Stimulated activated naive CD4-positive, alpha-beta T cell treated with Interleukin-2 at 50 U/mL for 16 hours (primary cell): Measurements from ENCODE around the gene ATAD3B.
A peak's percentile ranks its signal among the peaks of the same experiment; 100 is the strongest.
"Not testable (repeated sequence)": the region's sequence is repeated elsewhere in the genome, so short reads cannot be mapped to it uniquely, and the experiment has no call there.

Experiments
- DNase-seq: peaks from one replicate; lab custom pipeline; 2025; lab: John Stamatoyannopoulos, UW

ATAD3B gene

GRCh38 chr1:1479547-1480487 lies 8.3 kb downstream of the ATAD3B start:
- no peak for DNase-seq

DNA sequence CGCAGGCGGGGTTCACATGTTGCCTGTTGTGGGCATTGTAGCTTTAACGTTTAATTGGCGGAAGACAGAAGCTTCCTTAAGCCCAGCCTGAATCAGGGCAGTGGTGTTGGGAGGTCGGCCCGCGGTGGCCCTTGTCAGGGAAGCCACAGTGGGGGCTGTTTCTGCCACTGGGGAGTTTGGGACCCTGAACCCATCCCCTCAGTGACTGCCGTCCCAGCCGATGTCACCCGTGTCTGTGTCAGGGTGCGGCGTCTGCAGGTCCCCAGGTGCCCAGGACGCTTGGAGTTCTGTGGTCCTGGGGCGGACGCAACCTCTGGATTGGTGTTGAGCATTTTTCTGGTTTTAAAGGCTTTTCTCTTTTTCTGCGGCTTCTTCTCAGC lies 8.9 kb downstream of the ATAD3B start:
- not testable (repeated sequence) for DNase-seq

DNA sequence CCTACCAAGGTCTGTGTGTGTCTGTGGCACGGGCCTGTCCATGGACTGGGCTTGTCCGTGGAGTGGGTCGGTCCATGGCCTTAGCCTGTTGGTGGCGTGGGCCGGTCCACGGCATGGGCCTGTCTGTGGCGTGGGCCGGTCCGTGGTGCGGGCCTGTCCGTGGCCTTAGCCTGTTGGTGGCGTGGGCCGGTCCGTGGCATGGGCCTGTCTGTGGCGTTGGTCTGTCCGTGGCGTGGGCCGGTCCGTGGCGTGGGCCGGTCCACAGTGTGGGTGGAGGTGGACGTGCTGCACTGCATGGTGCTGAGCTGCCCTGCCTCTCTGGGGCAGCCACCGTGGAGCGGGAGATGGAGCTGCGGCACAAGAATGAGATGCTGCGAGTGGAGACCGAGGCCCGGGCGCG lies 10.2 kb downstream of the ATAD3B start:
- not testable (repeated sequence) for DNase-seq

DNA sequence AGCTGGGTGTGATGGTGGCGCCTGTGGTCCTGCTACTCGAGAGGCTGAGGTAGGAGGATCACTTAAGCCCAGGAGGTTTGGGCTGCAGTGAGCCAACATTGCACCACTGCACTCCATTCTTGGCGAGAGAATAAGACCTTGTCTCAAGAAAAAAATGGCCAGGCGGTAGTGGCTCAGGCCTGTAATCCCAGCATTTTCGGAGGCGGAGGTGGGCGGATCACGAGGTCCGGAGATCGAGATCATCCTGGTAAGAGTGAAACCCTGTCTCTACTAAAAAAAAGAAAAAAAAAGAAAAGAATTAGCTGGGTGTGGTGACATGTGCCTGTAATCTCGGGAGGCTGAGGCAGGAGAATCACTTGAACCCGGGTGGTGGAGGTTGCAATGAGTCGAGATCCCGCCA lies 11.3 kb downstream of the ATAD3B start:
- DNase-seq = no peak

DNA sequence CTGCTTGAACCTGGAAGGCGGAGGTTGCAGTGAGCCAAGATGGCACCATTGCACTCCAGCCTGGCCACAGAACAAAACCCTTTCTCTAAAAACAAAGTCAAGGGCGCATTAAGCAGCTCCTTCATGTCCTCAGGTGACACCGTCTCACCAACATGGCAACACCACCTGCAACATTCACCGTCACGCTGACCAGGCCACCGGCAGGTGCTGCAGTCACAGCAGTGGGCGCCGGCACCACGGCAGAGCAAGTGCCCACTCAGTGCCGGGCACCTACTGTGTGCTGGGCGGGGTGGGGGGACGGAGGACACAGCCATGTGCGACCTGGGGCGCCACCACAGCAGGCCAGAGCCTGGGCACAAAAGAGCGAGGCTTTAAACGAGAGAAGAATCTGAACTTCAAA lies 12.1 kb downstream of the ATAD3B start:
- no peak for DNase-seq

DNA sequence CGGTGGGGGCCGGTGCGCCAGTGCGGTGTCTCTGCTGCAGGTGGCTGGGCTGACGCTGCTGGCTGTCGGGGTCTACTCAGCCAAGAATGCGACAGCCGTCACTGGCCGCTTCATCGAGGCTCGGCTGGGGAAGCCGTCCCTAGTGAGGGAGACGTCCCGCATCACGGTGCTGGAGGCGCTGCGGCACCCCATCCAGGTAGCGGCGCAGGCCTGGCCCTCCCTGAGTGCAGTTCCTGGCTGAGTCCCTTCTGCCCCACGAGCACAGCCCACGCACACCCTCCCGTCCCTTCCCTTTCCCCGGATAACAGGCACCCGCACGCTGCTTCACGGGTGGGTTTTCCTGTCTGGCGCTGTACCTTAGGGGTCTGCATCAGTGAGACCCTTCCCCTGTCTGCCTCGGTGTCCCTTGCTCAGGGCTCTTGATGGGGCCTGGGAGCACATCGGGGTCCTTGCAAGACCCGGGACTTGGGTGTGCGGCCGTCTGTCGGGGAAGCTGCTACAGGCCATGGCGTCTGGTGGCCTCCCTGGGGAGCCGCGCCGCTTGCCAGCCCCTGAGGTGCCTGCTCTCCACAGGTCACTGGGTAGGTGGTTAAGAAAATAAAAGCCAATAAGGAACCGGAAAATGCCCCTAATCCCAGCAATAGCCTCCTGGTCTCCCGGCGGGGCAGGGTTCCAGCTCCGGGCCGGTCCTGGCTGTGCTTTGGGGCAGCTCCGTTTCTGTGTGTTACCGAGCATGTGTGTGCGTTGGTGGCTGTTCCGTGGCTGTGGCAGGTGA lies 13.6 kb downstream of the ATAD3B start:
- not testable (repeated sequence) for DNase-seq

GRCh38 chr1:1485755-1486317 lies 14.3 kb downstream of the ATAD3B start:
- DNase-seq = not testable (repeated sequence)

- no peak for DNase-seq
Measured at GRCh38 chr1:1487701-1488100, 16.1 kb downstream of the ATAD3B start.

- DNase-seq = no peak
Measured at GRCh38 chr1:1489231-1489630, 17.7 kb downstream of the ATAD3B start.

DNA sequence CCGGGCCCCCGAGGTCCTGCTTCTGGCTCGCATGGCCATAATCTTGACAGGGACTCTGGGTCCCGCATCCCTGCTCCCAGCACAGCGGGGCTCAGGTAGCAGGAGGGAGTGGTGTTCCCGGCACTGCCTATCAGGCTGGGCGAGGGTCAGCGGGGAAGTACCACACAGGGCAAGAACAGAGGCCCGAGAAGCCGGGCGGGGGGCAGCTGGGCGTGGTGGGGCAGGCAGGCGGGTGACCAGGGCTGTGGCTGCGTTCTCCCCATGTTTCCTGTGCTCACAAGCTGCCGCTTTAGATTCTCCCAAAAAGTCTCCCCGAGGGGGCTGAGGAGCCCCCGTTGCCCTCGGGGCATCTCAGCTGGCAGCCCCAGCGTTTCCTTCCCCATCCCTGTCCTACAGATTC lies 18.3 kb downstream of the ATAD3B start:
- no peak for DNase-seq

DNA sequence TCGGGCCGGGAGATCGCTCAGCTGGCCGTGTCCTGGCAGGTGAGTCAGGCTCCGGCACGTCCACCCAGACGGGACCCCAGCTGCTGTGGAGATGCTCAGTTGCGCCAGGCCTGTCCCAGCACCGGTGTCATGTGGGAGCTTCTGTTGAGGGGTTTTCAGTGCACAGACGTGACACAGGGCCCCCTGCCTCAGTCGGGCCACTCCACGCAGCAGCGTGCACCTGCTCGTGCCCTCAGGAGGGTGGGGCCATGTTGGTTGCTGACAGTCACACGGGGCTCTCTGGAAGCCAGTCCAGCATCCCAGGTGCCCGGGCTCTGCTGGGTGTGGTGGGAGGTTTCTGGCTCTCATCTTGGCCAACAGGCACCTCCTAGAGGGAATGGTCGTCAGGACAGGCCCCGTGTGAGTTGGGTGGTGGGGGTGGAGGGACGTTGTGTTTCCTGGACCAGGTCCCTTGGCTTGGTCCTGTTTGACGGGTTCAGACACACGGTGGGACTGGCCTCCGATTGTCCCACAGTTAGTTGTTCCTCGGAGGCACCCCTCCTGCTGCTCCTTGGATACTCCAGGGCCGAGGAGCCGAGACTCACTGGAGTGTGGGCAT lies 19.2 kb downstream of the ATAD3B start:
- DNase-seq = no peak

GRCh38 chr1:1491601-1492000 lies 20.0 kb downstream of the ATAD3B start:
- DNase-seq = no peak

- DNase-seq = not testable (repeated sequence)
Measured at GRCh38 chr1:1494311-1494710, 22.7 kb downstream of the ATAD3B start.

DNA sequence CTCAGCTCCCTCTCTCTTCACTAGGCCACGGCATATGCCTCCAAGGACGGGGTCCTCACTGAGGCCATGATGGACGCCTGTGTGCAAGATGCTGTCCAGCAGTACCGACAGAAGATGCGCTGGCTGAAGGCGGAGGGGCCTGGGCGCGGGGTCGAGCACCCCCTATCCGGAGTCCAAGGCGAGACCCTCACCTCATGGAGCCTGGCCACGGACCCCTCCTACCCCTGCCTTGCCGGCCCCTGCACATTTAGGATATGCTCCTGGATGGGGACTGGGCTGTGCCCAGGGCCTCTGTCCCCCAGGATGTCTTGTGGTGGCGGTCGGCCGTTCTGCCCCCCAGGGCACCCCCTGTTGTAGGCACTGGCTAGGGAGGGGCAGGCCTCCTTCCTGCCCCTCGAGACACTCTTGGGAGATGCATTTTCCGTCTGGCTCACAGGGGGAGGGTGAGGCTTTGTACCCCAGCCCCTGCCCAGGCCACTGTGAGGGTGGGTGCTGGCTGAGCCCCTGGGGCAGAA lies 24.0 kb downstream of the ATAD3B start:
- DNase-seq = not testable (repeated sequence)

- peak; percentile 65 for DNase-seq
Measured at GRCh38 chr1:1504777-1505365, 33.3 kb downstream of the ATAD3B start.

DNA sequence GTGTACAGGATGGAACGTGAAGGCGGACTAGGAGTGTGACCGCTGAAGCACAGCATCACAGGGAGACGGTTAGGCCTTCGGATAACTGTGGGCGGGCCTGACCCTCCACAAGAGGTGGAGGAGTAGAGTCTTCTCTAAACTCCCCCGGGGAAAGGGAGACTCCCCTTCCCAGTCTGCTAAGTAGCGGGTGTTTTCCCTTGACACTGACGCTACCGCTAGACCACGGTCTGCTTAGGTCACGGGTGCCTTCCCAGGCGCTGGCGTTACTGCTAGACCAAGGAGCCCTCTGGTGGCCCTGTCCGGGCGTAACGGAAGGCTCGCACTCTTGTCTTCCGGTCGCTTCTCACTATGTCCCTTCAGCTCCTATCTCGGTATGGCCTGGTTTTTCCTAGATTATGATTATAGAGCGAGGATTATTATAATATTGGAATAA lies 33.8 kb downstream of the ATAD3B start:
- DNase-seq = not testable (repeated sequence)

- not testable (repeated sequence) for DNase-seq
Measured at GRCh38 chr1:1505801-1506200, 34.2 kb downstream of the ATAD3B start.

DNA sequence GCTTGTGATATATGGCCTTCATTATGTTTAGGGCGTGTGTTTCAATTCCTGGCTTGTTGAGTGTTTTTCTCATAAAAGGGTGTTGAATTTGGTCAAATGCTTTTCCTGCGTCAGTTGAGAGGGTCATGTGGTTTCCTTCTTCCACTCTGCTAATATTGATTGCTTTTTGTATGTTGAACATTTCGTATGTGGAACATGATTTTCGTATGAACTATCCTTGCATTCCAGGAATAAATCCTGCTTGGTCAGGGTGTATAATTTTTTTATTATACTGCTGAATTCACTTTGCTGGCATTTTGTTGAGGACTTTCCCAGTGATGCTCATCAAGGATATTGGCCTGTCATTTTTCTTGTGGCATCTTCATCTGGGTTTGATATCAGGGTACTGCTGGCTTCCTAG lies 35.7 kb downstream of the ATAD3B start:
- no peak for DNase-seq

DNA sequence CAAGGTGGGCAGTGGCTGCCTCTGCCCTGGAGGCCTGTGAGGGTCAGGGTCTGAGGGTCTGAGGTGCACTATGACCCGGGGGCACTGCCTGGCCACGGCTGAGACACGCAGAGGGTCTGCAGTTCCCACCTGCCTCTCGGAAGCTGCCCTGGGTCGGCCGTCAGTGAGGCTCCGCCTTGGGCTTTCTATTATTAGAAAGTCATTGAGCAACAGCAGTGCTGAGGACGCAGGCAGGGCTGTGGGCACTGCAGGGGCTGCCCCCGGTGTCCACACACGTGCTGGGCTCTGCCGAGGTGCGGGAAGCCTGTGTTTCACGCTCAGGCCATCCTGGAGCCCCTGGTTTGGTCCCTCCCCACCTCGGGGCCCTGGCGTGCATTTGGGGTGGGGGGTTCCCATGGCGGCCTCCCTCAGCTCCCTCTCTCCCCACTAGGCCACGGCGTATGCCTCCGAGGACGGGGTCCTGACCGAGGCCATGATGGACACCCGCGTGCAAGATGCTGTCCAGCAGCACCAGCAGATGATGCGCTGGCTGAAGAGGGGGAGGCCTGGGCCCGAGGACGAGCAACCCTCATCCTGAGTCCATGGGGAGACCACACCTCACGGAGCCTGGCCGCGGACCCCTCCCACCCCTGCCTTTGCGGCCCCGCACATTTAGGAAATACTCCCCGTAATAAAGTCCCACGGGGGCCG lies 37.4 kb downstream of the ATAD3B start:
- DNase-seq = not testable (repeated sequence)

- DNase-seq = not testable (repeated sequence)
Measured at GRCh38 chr1:1509465-1509850, 37.9 kb downstream of the ATAD3B start.
